DMS114 treated with DMSO at 0.1 percent for 48 hours (cell line): Measurements from ENCODE around the gene GATA6.
"Not testable (repeated sequence)": the region's sequence is repeated elsewhere in the genome, so short reads cannot be mapped to it uniquely, and the experiment has no call there.

Experiments used
- DNase-seq: peaks from one replicate; lab custom pipeline; 2025; ENCODE audit not compliant: unreplicated experiment; lab: John Stamatoyannopoulos, UW

The GATA6 gene

GRCh38 chr18:22203536-22204213 lies 34.3 kb downstream of the GATA6 start:
- no peak for DNase-seq

- no peak for DNase-seq
These were observed 34.8 kb downstream of the GATA6 start for GRCh38 chr18:22204214-22204536.

DNA sequence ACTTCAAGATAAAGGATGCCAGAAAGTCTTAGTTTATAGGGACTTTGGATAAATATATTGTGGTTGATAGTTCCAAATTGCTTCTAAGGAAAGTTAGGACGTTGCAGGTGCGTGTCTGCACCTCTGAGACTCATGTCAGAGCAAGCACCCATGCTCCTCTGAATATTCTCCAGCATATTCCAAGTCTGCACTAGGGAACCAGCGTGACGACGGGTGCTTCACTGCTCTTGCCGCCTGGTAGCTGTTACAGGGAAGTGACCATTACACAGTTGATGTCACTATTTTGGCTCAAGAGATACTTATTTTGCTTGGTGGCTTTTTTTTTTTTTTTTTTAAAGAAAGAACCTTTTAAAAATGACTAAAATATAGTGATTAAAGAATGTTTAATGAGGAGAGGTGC lies 35.6 kb downstream of the GATA6 start:
- no peak for DNase-seq

DNA sequence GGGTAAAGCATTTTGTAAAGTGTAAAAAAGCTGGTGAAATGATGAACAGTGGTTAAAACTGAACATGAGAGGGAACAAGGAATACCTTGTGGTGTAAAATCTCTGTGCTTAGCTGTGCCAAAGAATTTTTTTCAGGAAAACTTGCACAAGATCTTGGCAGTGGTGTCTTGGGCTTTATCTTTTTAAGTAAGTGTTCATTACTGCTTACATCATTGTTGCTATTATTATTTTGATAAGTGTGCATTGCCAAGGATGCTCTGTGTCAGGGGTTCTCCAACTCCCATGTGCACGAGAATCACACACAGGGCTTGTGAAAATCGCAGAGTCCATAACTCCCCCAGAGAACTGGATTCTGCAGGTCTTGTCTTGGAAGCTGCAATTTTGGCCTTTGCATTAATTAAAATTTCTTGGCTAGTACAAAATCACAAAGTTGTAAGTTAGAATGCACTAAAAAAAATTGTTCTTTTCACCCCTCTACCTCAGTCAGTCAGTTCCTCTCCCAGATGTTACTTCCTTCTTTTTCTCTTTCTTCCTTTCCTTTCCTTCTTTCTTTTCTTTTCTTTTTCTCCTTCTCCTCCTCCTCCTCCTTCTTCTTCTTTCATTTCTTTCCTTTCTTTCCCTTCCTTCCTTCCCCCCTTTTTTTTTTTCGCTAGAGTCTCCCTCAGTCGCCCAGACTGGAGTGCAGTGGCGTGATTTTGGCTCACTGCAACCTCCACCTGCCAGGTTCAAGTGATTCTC lies 37.8 kb downstream of the GATA6 start:
- DNase-seq = no peak

GRCh38 chr18:22210311-22210754 lies 40.9 kb downstream of the GATA6 start:
- no peak for DNase-seq

DNA sequence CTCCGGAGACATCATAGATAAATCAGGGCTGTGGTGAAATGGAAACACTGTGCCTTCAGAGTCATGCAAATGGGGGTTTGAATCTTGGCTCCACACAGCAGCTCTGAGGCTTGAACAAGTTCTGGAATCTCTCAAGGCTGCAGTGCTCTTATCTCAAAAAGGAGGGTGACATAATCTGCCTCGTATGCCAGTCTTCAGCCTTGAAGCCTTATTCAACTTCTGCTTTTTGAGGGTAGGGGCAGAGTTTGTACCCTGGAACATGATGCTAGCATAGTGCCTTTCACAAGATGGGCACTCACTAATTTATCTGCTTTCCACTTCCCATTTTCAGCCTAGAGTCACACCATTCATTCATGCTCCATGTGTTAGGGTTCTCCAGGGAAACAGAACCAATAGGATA lies 42.3 kb downstream of the GATA6 start:
- no peak for DNase-seq

GRCh38 chr18:22213333-22213973 lies 44.1 kb downstream of the GATA6 start:
- no peak for DNase-seq

DNA sequence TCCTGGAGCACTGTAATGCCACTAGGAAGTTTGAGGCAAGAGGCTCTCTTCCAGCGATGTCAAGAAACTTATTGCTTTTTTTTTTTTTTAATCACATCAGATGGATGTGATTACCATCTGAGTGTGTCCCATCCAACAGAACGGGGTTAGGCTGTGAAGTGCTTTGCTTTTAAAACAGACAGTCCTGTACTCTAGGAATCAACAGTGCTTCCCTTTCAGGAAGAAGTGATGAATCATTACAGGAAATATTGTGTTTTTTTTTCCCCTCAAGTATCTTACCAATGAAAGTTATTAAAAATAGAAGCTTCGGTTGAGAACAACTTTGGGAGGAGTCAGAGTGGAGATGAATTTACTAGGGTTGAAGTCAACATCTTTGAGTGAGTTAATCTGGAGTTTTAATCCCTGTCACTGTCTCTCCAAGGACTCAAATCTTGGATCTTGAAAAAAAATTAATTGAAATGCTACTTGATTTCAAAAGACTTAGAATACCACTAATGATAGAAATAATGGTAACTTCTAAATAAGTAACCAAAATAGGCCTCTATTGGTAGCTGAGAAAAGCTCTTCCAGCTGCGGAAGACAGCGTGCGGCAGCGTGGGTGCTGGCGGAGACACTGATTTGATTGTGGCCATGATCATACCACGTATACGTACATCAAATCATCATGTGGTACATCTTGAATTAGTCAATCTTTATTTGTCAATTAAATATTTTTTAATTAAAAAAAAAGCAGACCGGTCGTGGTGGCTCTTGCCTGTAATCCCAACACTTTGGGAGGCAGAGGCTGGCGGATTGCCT lies 45.5 kb downstream of the GATA6 start:
- DNase-seq = no peak

DNA sequence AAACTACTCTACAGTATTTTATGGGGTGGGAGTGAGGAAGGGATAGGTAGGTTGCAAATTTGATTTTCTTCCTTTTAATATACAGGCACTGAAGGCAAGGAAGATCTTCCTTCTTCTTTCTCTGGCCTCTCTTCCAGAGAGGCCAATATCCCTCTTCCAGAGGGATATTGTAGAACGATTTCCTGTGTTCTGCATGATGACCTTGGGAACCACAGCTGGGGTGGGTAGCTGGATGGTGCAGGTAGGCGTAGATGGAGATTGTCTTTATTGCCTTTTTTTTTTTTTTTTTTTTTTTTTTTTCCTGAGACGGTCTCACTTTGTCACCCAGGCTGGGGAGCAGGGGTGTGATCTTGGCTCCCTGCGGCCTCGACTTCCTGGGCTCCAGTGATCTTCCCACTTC lies 49.4 kb downstream of the GATA6 start:
- DNase-seq = no peak

DNA sequence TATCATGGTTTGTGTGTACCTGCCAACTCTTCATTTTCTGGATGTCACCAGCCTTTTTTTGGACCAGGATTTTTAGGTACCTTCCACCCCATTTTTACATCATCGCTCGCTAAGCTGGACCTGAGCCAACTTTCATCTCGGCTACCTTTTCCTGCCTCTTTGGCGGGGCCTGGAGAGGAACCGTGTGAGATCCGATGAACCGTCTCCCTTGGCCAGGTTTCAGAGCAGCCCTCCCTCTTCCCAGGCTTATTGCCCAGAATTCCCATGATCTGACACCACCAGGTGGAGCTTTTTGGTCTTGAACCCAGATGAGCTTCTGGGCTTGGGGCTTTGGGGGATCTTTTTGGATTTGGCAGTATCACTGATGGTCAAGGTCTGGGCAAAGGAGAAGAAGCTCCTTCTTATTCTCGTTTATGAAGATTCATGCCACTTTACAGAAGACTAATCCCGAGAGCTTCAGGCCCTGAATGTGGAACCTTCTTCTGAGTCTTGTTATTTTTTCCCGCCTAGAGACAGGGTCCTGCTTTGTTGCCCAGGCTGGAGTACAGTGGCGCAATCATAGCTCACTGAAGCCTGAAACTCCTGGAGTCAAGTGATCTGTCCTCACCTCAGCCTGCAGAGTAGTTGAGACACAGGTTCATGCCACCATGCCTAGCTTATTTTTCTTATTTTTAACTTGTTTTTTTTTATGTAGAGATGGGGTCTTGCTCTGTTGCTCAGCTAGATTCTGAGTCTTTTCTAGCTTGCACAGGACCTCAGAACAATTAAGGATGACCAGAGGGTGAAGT lies 50.4 kb downstream of the GATA6 start:
- DNase-seq = no peak

DNA sequence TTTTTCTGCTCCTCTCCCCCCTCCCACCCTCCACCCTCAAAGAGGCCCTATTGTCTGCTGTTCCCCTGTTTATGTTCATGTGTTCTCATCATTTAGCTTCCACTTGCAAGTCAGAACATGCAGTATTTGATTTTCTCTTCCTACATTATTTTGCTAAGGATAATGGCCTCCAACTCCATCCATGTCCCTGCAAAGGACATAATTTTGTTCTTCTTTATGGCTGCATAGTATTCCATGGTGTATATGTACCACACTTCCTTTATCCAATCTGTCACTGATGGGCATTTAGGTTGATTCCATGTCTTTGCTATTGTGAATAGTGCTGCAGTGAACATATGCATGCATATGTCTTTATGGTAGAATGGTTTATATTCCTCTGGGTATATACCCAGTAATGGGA lies 51.2 kb downstream of the GATA6 start:
- not testable (repeated sequence) for DNase-seq

DNA sequence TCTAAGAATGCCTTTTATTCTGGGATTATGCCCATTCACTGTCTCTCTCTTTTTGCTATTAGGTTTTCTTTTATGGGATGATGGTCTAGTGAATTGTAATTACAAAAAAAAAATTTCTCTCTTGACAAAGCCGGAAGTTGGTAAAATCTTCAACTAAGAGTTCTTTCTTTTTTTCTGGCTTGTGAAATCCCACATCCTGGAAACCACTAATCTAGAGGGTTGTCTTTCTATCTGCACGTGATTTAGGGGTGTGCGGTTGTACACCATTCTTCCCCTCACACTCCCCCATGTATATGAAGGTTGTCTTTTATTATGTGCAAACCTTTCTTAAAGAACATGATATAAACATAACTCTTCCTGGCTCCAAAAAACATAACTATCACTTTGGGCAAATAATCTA lies 52.0 kb downstream of the GATA6 start:
- no peak for DNase-seq

GRCh38 chr18:22223254-22223964 lies 54.0 kb downstream of the GATA6 start:
- DNase-seq = no peak

DNA sequence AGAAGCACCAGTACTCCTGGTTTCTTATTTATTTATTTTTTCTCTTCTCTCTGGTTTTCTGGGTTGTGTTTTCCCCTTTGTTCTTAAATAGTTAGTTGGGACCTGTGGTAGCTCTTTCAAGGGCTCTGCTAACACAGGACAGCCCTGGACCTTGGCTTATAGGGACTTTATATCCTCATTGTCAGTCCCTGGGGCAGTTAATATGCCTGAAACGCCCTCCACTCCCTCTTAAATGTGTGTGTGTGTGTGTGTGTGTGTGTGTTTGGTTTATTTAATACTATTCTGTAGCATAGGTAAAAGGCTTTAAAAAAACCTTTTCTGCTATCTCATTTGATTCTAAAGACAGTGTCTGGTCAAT lies 54.6 kb downstream of the GATA6 start:
- no peak for DNase-seq

DNA sequence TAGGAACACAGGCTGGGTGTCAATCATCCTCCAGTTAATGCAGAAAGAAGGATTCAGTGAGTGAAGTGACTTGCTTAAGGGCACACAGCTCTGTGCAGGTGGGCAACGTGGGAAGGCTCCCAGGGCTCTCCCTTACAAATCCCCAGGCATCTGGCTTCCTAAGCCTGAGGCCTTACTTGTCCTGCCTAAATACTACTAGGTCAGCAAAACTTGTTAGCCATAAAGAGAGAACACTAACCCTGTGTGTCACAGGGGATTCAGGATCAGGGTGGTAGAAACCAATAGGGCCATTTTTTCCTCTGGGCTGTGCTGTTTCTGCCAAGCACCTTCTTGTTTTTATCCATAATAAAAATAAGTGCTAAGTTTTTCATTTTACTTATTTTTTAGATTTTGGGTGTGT lies 55.0 kb downstream of the GATA6 start:
- DNase-seq = no peak

GRCh38 chr18:22226801-22227200 lies 57.4 kb downstream of the GATA6 start:
- no peak for DNase-seq

DNA sequence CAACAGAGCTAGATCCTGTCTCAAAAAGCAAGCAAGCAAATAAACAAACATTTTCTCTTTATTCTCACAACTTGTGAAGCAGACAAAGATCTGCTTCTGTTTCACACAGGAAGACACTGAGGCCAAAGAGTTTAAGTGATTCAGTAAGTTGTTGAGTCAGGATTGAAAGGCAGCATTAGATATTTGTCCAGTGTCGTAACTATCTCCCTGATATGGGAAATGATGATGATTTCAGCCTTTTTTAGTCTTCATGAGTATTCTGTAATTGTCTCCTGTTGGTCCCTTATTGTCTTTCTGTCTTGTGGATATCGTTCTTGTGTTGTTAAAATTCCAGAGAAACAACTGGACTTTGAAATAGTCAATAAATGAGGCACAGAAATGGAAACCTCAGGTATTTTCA lies 59.6 kb downstream of the GATA6 start:
- no peak for DNase-seq

- DNase-seq = no peak
These were observed 60.2 kb downstream of the GATA6 start for GRCh38 chr18:22229456-22230124.

GRCh38 chr18:22230471-22230945 lies 61.1 kb downstream of the GATA6 start:
- no peak for DNase-seq

GRCh38 chr18:22233266-22233665 lies 63.9 kb downstream of the GATA6 start:
- no peak for DNase-seq
